Activated T-cell treated with anti-CD3 and anti-CD28 coated beads, Interleukin-2, amount 50 U/mL, for 4 hours (primary cell): ENCODE data around the gene AEN. TPM values are rescaled to one million over a fixed set of nuclear protein-coding genes. Genes with fewer than 3 reads are reported as not detected.
A peak's percentile ranks its signal among the peaks of the same experiment; 100 is the strongest.

Experiments used
- ATAC-seq, 2 donors: fragments of 200-7000 bp; cut with Tn5 transposase; one replicate each; pipeline ENCODE4 v1.10.0; 2021
- DNase-seq: peaks from one replicate; pipeline ENCODE4 v3.0.0-alpha.2; 2020
- H3K27me3 Mint-ChIP-seq: one replicate; pipeline ENCODE4 v1.8.0; 2021; ENCODE audit warnings: low read depth, mixed read lengths
- H3K36me3 Mint-ChIP-seq: one replicate; pipeline ENCODE4 v1.8.0; 2022; ENCODE audit warnings: mixed read lengths; ENCODE audit not compliant: insufficient read depth
- H3K4me1 Mint-ChIP-seq: one replicate; pipeline ENCODE4 v1.8.0; 2021; ENCODE audit warnings: low read depth, mixed read lengths
- H3K4me3 Mint-ChIP-seq: one replicate; pipeline ENCODE4 v1.8.0; 2021; ENCODE audit warnings: mild to moderate bottlenecking, moderate library complexity, mixed read lengths
- H3K9me3 Mint-ChIP-seq: one replicate; pipeline ENCODE4 v1.8.0; 2021; ENCODE audit warnings: mixed read lengths
- total RNA-seq, 3 donors: library from RNA; stranded (reverse); gene quantifications; one replicate each; pipeline ENCODE4 v1.2.1, GENCODE V29; 2021

Gene AEN, protein sequence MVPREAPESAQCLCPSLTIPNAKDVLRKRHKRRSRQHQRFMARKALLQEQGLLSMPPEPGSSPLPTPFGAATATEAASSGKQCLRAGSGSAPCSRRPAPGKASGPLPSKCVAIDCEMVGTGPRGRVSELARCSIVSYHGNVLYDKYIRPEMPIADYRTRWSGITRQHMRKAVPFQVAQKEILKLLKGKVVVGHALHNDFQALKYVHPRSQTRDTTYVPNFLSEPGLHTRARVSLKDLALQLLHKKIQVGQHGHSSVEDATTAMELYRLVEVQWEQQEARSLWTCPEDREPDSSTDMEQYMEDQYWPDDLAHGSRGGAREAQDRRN
- 100 to 1,000 TPM; 103 to 141 (median 140) TPM for total RNA-seq

DNA sequence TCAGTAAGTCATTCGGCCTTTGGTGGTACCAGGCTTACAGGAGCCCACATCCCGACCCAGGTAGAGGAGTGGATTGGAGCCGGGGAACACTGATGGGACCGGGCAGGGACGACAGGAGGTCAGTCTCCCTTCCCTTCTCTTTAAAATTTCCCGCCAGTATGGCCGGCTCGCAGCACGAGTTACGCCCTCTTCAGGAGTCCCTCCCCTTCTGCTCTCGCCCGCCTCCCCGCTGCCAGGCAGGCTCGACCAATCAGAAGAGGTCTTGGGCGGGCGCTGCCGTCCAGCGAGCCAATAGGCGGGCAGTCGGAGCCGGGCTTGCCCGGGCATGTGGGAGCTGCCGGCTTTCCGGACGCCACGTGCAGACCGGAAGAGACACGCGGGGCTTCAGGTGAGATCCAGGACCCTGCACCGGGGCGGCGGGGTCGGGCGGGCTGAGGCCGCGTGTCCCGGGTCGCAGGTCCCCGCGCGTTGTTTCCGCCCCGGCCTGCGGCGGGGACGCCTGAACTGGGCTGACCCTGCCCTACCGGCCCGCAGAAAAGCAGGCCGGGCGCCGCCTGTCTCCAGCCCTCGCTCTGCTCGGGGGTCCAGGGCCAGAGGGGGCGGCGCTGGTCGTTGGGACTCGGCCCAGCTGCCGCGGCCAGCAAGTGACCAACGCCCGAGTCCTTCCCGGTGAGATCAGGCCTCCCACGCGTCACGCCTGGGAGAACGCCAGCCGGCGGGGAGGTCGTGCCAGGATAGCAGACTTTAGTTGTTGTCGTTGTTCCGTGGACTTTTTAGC is at the start of gene AEN:
AEN (plus strand) TSS at position 346 of the 778 bp plus-strand sequence. CDS start 4,870 bp downstream, outside the sequence.
- DNase-seq: peak; percentile 93
- H3K36me3 Mint-ChIP-seq: peaks cover 20% of the 10 kb centered on the region
- H3K9me3 Mint-ChIP-seq: no peaks in the 10 kb centered on the region
- ATAC-seq: peak; percentile 88 to 91
- H3K4me3 Mint-ChIP-seq: peak within 1 kb of the TSS; percentile 97
- peaks cover 38% of the 10 kb centered on the region for H3K4me1 Mint-ChIP-seq
- peaks cover 4% of the 10 kb centered on the region for H3K27me3 Mint-ChIP-seq

DNA sequence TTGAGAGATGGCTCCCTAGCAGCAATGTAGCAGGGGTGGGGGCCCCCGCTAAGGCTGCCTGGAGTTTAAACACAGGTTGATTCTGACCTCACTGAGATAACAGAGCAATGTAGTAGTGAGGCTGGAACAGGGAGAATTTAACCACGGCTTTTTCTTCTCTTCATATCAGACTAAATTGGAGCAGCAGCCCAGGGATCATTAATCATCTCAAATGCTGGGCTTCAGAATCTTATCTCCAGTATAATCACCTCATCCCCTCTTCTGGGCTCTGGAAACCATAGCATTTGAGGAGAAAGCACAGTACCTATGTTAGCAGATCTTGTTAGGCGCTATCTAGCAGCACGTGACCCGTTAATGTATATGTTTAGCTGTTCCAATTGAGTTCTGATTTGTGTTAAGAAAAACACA is 49.3 kb upstream of the AEN start:
- ATAC-seq: no peak
- no peaks in the 10 kb centered on the region for H3K9me3 Mint-ChIP-seq
- no peak overlapping the region for H3K4me3 Mint-ChIP-seq
- DNase-seq: no peak
- H3K4me1 Mint-ChIP-seq: no peaks in the 10 kb centered on the region
- peaks cover 4% of the 10 kb centered on the region for H3K27me3 Mint-ChIP-seq
- no peaks in the 10 kb centered on the region for H3K36me3 Mint-ChIP-seq

DNA sequence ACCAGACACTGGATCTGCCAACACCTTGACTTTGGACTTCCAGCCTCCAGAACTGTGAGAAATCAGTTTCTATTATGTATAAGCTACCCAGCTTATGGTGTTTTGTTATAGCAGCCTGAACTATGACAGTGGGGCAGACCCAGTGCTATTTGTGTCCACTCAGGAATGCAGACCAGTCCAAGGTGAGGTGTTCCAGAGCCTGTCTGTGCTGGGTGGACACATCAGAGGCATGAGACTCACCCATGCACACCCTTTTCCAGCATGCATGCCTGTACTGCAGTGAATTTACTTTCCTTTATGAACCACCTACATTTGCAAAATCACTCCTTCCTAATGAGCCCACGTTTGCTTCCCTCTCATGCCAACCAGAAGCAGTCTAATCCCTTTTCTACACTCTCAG is 47.1 kb upstream of the AEN start:
- no peaks in the 10 kb centered on the region for H3K36me3 Mint-ChIP-seq
- no peaks in the 10 kb centered on the region for H3K9me3 Mint-ChIP-seq
- no peaks in the 10 kb centered on the region for H3K4me1 Mint-ChIP-seq
- H3K27me3 Mint-ChIP-seq: peaks cover 4% of the 10 kb centered on the region
- no peak overlapping the region for H3K4me3 Mint-ChIP-seq
- DNase-seq (no peak), ATAC-seq (no peak)

DNA sequence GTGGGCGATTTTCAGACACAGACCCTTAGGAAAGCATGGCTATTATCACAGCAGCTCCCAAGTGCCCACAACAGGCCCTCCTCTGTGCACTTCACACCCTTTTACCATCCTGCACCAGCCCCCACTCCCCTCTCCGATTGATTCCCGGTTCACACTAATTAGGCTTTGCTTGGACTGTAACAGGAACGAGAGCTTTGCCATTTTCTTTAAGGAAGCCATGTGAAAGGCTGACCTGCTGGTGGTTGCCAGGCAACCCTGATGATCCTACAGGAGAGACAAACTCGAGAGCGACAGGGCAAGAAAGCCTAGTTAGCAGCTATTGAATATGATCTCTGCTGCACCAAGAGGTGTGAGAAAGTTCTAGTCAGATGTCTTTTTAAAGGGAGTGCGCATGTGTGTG is 46.5 kb upstream of the AEN start:
- H3K4me3 Mint-ChIP-seq: no peak overlapping the region
- ATAC-seq (no peak), DNase-seq (no peak)
- H3K36me3 Mint-ChIP-seq: no peaks in the 10 kb centered on the region
- H3K4me1 Mint-ChIP-seq: no peaks in the 10 kb centered on the region
- peaks cover 4% of the 10 kb centered on the region for H3K27me3 Mint-ChIP-seq
- no peaks in the 10 kb centered on the region for H3K9me3 Mint-ChIP-seq

DNA sequence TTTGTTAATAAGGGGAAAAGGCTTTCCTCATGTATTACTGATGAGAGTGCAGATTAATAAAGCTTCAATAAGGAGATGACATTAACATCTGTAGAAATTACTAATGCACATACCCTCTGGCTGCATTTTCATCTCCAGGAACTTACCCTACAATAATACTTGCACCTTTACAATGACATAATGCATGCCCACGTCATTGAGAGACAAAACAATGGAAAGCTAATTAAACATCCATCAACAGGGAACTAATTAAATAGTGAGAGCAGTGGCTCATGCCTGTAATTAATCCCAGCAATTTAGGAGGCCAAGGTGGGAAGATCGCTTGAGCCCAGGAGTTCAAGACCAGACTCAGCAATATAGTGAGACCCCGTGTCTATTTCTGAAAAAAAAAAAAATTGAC is 41.8 kb upstream of the AEN start:
- DNase-seq (no peak), ATAC-seq (no peak)
- Mint-ChIP-seq H3K36me3 (no peaks in the 10 kb centered on the region), H3K9me3 (no peaks in the 10 kb centered on the region), H3K4me1 (no peaks in the 10 kb centered on the region), H3K27me3 (peaks cover 3% of the 10 kb centered on the region), H3K4me3 (no peak overlapping the region)

DNA sequence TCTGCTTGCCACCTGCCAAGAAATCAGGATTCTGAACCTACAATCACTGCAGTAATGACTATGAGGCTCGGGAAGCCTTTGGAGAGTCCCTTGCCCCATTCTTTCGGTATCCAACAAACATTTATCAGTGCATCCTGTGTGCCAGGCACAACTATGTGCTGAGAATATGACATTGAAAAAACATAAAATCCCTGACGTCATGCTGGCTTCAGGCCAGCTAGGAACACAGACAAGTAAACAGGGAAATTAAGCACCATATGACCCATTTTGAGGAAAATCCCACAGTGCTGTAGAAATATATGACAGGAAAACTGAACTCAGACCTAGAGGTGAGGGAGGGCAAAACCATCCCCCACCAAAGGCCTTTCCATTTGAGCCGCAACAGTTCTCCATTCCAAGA is 40.6 kb upstream of the AEN start:
- peaks cover 3% of the 10 kb centered on the region for H3K27me3 Mint-ChIP-seq
- DNase-seq (no peak), ATAC-seq (no peak)
- no peaks in the 10 kb centered on the region for H3K4me1 Mint-ChIP-seq
- H3K36me3 Mint-ChIP-seq: no peaks in the 10 kb centered on the region
- no peak overlapping the region for H3K4me3 Mint-ChIP-seq
- H3K9me3 Mint-ChIP-seq: no peaks in the 10 kb centered on the region

DNA sequence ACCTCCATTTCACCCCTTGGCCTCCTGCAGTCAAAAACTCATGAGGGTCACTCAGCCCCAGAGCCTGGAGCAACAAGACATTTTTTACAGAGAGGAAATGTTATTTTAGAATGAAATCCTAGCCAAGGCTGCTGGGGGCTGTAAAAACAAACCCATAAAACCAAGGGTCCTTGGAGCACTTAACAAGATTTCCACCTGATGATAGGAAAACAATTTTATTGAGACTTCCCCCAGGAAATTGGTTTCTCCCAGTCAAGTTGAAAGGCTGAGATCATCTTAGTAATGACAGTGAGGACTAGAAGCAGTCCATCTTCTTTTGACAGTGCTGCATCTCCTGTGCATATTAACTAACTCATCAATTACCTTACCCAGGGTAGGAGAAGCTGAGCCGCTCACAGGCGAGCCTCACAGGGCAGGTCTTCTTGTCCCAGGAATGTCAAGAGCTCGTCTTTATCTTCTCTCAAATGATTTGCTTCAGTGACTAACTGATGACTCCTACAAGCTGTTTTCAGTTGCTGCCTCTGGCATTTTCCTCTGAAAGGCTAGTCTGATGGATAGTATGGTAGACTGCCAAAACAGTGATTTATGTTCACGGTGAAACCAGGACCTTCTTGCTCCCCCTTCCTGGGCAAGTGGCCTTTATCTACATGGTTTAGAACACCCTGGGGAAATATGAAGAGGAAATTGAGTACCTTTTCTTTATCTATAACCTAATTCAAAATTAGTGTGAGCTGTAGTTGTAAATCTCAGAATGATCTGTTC is 34.6 kb upstream of the AEN start:
- Mint-ChIP-seq H3K4me1 (no peaks in the 10 kb centered on the region), H3K36me3 (no peaks in the 10 kb centered on the region), H3K4me3 (no peak overlapping the region), H3K9me3 (peaks cover 3% of the 10 kb centered on the region), H3K27me3 (peaks cover 8% of the 10 kb centered on the region)
- no peak for DNase-seq
- no peak for ATAC-seq

DNA sequence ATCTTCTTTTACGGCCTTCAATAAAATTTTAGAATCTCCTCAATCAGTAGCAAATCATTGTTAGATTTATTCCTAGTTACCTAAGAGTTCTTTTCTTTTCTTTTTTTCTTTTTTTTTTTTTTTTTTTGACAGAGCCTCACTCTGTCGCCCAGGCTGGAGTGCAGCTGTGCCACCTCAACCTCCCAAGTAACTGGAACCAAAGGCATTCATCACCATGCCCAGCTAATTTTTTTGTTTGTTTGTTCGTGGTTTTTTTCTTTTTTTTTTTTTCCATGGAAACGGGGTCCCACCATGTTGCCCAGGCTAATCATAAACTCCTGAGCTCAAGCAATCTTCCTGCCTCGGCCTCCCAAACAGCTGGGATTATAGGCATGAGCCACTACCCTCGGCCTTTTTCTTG is 30.4 kb upstream of the AEN start:
- DNase-seq (no peak), ATAC-seq (no peak)
- Mint-ChIP-seq H3K36me3 (no peaks in the 10 kb centered on the region), H3K4me3 (no peak overlapping the region), H3K4me1 (no peaks in the 10 kb centered on the region), H3K27me3 (peaks cover 11% of the 10 kb centered on the region), H3K9me3 (peaks cover 3% of the 10 kb centered on the region)

DNA sequence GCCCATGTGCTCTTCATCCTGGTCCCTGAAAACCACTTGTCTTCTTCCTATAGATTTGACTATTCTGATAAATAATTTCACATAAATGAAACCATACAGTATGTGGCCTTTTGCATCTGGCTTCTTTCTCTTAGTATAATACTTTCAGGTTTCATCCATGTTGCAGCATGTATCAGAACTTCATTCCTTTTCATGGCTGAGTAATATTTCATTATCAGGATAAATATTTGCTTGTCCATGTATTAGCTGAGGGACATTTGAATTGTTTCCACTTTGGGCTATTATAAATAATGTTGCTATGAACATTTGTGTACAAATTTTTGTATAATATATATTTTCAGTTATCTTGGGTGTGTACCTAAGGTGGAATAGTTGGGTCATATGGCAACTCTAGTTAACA is 29.8 kb upstream of the AEN start:
- H3K9me3 Mint-ChIP-seq: peaks cover 3% of the 10 kb centered on the region
- peaks cover 11% of the 10 kb centered on the region for H3K27me3 Mint-ChIP-seq
- H3K36me3 Mint-ChIP-seq: no peaks in the 10 kb centered on the region
- H3K4me3 Mint-ChIP-seq: no peak overlapping the region
- H3K4me1 Mint-ChIP-seq: no peaks in the 10 kb centered on the region
- ATAC-seq: no peak
- no peak for DNase-seq

DNA sequence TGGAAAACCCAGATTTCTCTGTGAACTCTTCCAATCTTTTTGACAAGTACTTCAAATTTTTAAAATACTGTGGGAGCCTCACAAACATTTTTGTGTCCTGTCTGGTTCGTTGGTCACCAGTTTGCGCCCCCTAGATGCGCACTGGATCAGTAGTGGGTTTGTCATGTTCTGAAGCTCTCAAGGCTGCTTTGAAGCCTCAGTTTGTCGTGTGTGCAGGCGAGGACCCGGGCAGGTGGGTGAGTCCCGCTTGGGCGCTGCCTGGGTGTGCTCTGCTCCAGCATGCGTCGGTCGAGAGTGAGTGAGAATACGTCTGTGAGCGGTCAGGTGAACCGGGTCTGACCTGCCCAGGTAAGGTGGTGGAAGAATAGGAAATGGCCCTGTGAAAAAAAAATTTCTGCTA is 17.3 kb upstream of the AEN start:
- Mint-ChIP-seq H3K36me3 (peaks cover 4% of the 10 kb centered on the region), H3K4me1 (peaks cover 17% of the 10 kb centered on the region), H3K9me3 (no peaks in the 10 kb centered on the region), H3K4me3 (peak overlapping the region; percentile 45), H3K27me3 (peaks cover 64% of the 10 kb centered on the region)
- ATAC-seq: no peak
- DNase-seq: no peak

DNA sequence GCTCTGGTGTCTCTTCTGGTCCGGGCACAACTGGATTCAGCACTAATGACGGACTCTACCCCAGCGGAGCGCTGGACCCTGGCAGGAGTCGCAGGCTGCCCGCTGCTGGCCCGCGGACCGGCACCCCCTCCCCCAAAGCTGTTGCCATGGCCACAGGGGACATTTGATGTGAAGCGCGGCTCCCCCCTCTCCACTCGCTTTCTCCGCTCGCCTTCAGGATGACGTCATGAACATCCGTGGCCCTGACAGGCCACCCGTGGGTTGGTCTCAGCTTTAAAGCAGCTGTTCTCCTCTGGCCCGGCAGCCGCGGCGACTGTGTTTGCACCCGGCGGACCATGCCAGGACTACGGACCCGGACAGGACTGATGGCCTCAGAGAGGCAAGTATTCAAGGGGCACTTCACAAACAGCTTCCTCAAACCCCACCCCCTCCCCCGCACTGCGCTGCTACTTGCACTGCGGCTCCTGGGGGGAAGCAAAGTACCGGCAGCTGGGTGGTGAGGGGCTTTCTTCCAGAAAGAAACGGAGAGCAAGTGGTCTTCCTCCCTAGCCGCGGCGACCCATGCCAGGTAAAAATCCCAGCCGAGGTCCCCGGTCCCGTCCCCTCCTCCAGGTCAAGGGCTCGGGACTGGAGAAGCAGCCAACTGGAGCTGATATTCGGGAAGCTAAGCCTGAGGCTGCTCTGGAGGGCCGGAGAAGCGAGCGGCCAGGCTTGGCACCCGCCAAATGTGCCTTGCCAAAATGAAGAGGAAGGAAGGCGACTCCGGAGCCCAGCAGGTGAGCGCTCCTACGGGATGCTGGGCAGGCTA is 16.6 kb upstream of the AEN start:
- H3K9me3 Mint-ChIP-seq: no peaks in the 10 kb centered on the region
- peak overlapping the region; percentile 45 for H3K4me3 Mint-ChIP-seq
- DNase-seq (no peak), ATAC-seq (no peak)
- peaks cover 4% of the 10 kb centered on the region for H3K36me3 Mint-ChIP-seq
- H3K4me1 Mint-ChIP-seq: peaks cover 17% of the 10 kb centered on the region
- H3K27me3 Mint-ChIP-seq: peaks cover 71% of the 10 kb centered on the region

DNA sequence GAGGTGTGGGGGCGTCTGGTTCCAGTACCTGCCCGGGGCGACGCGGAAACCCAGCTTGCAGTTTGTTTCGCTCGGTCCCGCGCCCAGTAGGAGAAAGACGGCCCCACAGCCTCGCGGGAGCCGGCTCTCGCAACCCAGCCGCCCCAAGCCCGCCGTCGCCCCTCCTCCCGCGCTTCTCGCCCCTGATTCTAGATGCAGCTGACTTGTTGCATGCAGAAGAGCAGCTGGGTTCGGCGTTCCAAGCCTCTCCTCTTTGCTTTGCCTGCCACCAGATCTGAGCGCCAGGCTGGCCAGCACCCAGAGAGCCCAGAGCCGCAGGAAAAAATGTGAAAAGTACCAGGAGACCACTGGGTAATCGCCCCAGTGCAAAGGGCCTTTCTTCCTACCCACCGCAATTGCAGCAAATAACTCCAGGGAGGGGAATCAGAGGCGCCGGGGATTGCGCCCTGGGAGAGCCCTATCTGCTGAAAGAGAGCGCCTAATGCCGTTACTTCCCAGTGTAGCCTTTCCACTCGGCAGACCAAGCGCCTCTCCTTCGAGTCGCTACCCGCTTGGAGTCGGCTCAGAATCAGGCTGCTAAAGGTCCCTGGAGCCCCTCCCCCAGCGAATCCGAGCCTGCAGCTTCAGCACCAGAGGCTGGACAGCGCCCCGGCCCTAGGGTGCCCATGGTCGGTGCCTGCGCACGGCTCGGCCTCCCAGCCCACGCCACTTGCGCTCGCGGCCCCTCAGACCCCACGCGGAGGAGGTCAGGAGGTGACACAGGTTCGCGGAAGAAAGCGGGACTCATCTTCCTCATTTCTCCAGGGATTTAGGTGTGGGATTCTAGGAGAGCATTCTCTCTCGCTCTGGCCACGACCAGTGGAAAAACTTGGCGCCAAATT is 15.7 kb upstream of the AEN start:
- Mint-ChIP-seq H3K4me3 (no peak overlapping the region), H3K9me3 (no peaks in the 10 kb centered on the region), H3K4me1 (peaks cover 17% of the 10 kb centered on the region), H3K36me3 (peaks cover 4% of the 10 kb centered on the region), H3K27me3 (peaks cover 78% of the 10 kb centered on the region)
- DNase-seq: no peak
- ATAC-seq: peak; percentile 67 to 75

DNA sequence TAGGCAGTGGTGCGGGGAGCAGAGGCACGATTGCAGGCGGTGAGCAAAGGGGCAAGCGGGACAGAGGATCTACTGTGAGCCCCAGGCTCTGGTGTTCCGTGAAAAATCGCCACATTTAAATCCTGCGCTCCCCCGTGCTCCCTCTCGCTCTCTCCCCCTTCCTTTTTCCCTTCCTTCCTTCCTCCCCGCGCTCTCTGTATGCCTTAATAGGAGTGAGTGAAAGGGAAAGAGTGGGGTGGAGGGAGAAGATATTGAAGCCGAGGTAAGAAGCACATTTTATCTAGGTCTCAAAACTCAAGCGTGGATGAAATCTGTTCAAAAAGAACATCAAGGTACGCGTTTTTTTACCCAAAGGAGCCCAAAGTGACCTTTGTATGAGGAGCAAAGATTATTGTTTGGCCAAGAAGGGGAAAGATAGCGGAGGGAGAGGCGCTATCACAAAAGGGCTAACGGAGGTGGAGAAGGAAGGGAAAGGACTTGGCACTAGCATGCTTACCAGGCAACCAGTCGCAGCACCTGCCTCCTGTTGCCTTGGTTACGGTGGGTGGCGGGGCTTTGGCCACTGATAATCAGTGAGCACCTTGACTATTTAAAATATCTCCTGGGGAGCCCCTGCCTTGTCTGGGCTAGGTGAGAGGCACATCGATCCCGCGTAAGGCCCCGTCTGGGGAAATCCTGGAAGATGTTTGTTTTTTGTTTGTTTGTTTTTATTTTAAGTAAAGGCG is 14.9 kb upstream of the AEN start:
- Mint-ChIP-seq H3K36me3 (peaks cover 4% of the 10 kb centered on the region), H3K27me3 (peaks cover 83% of the 10 kb centered on the region), H3K4me3 (no peak overlapping the region), H3K4me1 (peaks cover 17% of the 10 kb centered on the region), H3K9me3 (no peaks in the 10 kb centered on the region)
- no peak for ATAC-seq
- DNase-seq: no peak
